NCI-H1694 (cell line): ENCODE data around the gene NSDHL.
A peak's percentile ranks its signal among the peaks of the same experiment; 100 is the strongest.
"Not testable (repeated sequence)": the region's sequence is repeated elsewhere in the genome, so short reads cannot be mapped to it uniquely, and the experiment has no call there.

Experiments
- DNase-seq: peaks from one replicate; lab custom pipeline; 2025; lab: John Stamatoyannopoulos, UW

NSDHL gene

DNA sequence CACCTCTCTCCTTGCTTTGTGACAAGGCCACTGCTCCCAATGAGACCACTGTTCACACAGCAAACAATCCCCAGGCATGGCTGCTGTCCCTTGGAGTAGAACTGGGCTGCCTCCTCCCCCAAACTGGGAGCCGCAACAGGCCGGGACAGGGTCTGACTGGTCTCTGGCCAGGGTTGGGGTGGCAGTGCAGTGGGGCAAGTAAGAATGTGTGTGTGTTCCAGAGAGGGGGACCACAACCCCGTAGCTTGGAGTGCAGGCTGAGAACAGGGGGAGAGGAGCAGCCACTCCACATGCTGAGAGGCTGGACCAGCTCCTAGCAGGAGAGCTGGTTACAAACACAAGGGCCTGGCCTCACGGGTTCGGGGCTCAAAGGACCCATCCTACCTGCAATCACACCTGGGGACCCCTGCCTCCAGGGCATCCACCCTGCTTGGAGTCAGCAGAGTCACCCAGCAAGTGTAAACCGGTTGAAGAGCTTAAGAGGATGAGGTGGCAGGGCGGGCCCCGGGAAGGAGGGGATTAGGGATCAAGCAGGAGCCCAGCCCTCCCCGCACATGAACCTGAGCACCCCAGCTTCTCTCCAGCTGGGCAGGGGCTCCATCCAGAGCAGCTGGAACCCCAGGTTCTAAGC, 63.2 kb downstream of the NSDHL start:
- DNase-seq = no peak

DNA sequence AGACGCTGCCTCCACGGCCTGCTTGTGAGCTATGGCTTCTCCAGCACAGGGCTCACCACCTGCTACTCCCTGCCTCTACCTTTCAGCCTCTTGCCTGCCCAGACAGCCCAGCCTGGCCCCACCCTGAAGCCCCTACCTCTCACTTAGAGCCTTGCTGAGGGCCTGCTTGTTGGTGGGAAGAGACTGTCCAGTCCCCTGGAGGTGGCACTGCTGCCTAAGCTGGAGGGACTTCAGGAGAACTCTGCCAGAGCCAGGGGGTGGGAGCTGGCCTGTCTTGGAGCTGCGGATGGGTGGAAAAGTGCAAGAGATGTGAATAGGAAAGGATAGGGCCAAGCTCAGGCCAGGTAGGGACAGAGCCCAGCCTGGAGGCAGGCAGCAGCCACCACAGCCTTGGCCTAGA, 64.3 kb downstream of the NSDHL start:
- no peak for DNase-seq

DNA sequence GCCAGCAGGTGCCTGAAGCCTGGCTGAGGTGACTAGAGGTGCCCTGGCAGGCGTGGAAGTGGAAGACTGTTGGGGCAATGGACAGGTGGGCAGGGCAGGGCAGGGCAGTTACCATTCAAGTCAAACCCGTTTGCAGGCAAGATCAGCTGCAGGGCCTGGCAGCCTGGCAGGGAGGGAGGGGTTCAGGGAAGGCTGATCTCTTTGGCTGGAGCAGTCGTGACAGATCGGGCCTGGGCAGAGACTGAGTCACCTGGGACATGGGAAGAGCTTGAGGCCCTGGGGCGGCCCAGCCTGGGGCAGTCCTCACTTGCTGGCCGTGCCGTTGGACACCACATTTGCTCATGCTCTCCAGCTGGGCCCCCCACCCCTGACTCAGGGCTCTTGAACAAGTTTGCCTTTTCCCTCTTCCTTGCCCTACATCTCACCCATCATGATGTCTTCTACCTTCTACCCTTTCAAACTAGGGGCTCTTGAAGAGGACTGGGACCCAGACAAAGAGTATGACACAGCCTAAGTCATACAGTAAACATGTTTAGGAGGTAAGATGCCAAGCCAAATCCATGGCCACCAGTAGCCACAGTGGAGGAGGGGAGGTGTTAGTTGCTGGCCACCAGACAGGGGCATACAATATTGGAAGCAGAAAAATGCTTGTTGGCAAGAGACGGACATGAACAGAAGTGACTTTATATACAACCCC, 65.0 kb downstream of the NSDHL start:
- DNase-seq = no peak

DNA sequence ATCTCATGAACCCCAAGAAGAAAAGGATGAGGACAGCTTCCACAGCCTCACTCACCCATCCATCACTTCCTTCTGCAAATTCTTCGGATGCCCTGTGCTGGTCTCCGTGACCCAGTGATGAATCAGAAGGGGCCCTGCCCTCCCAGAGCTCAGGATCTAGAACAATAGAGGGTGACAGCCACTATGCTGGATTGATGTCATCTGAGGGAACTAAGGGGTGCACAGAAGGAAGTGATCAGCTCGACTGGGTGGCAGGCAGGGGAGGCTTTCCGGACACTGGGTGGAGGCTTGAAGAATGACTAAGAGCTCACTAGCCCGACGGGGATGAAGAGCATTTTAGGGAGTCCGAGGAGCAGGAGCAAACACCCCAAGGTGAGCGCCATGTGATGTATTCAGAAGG, 65.6 kb downstream of the NSDHL start:
- DNase-seq = no peak

DNA sequence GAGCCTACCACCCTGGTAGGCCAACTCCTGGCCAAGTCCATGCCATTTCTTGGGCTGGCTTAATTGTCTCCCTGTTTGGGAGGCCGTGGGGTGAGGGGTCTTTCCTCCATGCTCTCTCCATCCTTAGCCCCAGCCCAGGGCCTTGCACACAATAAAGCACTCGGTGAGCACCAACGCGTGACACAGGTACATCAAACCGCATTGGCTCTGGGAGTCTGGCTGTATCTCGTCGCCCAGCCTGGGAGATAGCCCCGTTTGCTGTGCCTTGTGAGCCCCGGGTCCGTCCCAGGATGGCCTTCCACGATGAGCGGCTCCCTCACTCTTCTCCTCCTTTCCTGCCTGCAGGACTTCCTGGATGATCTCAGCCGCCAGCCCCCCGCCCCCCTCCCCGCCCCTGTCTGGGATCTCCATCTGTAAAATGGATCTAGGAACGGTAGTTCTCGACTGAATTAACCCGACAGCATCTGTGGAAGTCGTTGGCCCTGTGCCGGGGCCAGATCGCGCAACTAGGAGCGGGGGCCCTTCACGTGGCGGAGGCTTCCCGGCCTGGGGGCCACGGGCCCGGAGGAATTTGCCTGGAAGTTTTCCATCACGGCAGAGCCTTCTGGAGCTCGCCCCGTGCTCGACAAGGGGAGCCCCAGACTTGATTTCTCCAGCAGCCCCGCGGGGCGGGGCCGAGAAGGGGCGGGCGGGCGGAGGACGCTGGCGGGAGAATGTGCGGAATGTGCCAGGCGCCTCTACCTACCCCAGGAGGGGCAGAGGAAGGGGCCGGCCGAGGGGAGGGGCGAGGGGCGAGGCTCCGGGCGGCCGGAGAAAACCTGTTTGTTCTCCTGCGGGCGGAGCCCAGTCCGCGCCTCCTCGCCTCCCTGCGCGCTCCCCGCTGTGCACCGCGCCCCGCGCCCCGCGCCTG, 66.6 kb downstream of the NSDHL start, which contains the start of gene ZNF185:
ZNF185 (plus strand) TSS at position 846 of the 910 bp plus-strand sequence. CDS start 16,423 bp downstream, outside the sequence.
- DNase-seq = no peak

DNA sequence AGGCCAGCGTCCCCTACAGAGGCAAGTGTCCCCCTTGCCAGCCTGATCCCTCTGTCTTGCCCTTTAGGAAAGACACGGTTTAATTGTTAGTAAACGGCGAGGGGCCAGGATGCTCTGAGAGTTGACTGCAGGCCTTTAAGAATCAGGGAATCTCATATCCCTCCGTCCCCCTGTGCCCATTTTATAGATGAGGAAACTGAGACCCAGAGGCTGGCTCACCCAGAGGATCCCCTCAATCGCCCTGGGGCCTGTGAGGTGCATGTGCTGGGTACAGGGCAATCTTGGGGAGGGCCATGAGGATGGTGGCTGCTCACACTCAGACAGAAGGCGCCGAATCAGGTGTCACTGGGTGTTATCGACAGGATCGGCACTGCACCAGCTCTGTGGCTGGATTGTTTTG, 67.6 kb downstream of the NSDHL start:
- no peak for DNase-seq

DNA sequence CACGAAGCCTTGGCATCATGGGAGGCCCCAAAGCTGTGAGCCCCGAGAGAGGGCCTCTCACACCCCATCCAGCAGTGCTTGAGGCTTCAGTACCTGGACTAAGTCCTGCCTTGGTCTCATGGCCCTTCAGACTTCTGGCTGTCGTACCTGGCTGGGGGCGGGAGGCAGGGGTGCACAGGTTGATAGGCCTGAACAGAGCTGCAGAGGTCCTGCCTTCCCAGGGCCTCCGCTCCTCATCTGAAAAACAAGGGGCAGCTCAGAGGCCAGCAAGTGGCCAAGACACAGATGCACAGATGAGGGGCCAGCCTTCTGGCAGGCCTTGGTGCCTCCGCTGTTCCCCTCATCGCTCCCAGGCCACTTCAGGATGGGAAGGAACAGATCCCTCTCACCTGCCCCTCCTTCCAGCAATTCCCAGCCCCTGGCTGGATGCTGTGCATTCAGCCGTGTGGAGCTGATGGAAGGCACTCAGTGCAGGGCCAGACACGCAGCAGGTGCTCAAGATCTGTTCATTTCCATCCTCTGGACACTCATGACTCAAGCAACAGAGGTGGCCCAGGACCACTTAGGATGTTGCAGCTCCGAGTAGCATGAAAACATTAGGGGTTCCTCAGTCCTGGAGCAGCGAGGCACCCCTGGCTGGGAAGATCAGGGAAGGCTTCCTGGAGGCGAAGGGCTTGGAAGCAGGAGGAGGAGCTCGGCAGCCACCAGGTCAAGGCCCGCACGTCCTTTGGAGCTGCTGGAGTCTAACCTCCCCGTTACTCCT, 68.4 kb downstream of the NSDHL start:
- no peak for DNase-seq

DNA sequence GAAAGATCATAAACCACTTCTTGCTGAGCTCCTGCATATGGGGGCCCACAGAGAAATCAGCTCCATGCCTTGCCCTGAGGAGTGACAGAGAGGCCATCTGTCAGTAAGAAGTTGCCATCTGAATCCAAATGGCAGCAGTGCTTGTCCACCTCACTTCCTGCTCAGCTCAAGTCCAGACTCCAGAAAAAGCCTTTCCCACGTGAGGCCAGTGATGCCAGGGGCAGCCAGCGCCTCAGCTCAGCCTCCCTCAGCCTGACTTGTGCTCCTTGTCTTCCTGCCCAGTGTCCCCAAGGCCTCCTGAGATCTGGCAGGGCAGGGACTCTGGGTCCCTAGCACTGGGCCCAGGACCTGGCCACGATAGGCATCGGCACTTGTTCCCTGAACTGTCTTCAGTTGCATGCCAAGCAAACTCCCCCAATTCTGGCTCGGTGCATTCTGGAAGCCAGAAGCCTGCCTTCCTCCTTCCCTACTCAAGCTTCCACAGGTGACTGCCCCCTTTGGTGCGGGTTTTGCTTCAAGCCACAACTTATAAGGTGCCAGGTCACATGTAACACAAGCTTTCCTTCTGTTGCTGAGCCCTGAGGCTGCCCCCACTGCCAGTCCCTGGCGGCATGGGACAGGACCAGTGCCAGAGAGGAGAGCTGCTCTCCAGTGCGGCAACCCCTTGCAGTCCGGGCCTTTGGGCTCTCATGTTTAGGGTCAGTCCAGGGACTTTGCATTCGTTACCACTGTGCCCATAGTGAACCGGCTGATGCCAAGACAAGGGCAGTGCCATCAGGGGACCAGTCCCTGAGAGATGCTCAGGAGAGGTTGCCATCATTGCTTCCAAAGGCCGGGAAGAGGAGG, 69.2 kb downstream of the NSDHL start:
- no peak for DNase-seq

DNA sequence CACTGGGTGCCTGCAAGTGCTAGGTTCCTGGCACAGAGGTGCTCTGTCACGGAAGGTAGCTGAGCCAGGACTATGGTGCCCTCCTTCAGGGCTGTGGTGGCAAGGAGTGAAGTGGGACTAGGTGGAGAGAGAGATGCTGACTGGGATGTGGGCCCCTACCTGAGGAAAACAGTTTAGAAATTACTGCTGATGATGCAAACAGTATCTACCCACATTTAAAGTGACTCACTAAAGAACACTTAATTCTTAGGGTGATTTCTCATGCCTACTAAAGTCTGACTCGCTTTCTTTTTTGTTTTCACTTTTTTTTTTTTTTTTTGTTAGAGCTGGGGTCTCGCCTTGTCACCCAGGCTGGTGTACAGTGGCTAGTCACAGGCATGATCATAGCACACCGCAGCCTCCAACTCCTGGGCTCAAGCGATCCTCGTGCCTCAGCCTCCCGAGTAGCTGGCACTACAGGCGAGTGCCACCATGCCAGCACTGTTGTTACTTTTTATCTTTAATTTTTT, 70.1 kb downstream of the NSDHL start:
- no peak for DNase-seq

DNA sequence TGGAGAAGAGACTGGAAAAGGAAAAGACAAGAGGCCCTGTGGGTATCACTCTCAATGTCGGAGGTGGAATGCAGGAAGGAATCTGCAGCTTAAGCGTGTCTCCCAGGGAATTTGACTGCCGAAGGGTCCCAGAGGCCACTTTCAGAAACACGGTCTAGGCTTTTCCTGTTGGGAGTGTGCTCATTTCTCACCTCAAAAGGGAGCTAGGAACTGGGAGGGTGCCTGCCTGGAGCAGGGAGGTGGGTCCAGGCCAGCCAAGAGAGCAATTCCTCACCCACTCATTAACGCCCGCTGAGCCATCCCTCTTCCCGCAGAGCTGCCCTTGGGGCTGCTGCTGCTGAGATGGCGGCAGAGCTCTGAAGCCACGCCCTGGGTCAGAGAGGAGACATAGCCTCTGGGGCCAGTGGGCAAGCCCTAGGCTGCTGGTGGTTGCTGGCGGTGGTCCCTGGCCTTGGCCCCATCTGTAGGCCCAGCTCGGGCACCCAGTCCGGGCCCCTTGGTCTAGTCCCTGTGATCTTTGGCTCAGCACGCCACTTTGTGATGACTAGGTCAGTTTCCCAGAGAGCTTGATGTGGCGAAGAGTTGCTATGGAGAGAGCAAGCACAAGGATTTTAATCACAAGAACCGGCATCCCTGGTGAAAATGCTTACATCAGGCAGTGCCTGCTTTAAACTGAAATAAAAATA, 71.1 kb downstream of the NSDHL start:
- DNase-seq = no peak

DNA sequence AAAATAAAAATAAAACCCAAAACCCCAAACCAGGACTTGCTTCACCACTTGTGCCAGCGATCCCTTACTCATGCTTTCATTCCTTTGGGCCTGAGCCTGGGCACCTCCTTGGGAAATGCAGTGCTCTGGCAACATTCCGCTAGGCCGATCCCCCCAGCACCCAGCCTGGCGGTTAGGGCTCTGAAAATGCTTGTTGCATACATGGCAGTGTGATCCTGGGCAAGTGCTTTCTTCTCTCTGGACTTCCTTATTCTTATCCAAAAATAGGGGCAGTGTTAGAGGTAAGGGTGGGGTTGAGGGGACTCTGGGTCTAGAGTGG, 71.6 kb downstream of the NSDHL start:
- DNase-seq = no peak

DNA sequence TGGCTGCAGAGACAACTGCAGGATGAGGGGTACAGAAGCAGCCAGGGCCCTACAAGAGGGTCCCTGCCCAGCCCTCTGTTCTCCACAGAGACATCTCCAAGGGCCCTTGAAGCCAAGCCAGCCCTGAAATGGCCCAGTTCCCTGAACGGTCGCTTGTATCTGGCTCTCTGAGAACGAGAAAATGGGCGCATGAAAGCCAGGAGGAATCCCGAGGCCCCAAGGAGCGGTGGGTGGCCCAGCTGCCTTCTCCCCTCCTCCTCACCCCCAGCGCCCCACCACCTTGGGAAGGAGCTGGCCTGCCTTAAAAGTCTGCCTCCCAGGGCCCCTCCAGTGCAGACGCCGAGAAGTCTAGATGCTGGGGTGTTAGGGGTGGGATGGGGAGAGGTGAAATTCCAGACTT, 72.7 kb downstream of the NSDHL start:
- DNase-seq = no peak

DNA sequence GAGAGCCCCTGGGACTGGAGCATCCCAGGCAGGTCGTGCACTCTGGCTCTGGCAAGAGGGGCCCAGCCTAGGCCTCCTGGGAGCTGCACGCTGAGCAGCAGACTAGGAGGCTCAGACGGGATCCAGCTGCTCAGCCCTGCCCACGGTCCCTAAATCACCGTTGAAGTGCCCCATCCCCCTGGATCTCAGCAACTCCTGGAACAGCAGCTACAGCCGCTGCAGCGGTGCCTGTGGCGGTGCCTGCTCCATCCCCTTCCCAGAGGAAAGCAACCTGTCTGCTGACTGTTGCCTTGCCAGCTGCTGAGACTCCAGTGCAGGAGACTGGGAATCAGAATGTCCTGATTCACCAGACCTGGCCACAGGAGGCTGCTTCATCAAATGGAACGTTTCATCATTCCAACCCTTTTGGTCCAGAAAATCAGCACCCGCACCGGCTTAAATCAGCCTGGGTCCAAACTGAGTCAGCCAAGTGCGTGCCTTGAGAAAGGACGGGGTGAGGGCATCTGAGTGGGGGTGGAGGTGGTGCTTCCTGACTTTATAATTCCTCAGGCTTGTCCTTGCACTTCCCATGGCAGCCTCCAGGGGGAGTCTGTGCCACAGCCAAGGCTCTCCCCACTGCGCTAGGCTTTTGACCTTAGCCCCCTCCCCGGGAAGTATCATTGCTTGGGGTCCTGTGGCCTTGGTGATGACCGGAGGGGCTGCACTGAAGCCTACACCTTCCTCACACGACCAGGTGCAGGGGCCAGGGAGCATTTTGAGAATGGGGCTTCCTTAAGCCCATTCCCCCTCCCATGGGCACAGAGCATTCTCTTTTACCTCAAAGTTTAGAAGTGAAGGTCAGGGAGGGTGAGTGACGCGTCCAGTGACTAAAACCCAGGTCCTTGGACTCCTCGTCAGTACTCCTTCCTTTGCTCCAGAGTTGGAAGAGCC, 73.6 kb downstream of the NSDHL start:
- DNase-seq = peak; percentile 35

DNA sequence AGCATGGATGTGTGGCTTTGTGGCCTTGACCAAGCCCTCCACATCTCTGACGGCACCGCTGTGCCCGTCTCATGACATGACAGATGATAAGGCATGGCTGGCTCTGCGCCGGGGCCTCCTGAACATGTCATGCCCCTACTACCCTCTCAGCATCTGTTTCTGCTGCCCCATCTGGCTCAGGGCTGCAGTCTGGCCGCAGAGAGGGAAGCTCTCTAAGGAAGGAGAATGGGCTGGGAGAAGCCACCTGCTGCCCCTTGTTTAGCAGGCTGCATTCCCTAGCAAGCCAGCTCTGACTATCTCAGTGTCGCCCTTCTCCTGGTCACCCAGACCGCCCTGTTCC, 74.2 kb downstream of the NSDHL start:
- peak; percentile 68 for DNase-seq

DNA sequence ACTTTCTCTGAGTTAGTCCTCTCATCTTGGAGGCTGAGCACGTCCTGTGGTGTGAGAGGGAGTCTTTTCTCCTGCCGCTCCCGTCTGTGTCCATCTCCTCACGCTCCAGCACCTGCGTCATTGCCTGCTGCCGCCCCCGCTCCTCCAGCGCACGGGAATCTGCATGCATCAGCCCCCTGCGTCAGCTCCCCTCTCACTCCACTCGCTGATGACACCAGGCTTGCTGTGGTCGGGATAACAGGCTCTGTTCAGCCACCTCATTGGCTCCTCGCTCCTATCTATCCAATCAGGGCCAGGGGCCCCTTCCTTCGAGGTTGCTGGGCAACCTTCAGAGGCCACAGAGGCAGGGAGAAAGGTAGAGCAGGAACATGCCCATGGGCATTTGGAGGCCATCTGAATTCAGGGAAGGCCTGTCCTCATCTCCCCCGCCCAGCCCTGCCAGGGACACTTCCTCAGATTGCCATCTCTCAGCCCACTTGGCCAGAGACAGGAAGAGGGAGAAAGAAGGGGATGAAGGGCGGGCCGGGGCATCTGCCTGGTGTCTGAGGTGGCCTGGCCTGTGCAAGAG, 76.3 kb downstream of the NSDHL start:
- no peak for DNase-seq

DNA sequence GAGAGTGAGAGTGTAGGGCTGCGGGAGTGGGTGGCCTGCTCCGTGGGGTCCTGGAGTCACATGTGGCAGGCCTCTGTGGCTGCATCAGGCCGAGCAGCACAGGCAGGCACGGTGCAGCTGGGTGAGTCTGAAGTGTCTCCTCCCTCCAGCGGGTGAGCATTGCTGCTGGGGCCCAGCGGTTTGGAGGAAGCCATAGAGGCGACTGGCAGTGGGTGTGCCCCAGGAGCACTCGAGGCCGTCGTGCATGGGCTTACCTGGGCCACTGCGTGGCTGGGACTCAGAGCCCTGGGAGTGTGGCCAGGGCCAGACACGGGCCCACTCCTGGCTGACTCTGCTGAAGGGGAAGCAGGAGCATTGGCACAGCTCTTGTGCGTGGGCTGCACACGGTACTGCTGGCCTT, 77.6 kb downstream of the NSDHL start:
- DNase-seq = no peak

DNA sequence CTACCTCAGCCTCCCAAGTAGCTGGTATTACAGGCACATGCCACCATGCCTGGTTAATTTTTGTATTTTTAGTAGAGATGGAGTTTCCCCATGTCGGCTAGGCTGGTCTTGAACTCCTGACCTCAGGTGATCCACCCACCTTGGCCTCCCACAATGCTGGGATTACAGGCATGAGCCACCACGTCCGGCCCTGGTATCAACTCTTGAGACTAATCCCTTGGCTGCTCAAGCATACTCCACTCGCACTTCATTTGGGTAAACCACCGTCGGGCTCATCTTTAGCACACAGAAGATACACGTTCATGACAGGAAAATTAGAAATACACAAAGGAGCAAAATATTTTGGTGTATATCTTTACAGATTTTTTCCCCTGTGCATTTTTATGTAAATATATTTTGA, 79.2 kb downstream of the NSDHL start:
- DNase-seq = not testable (repeated sequence)

DNA sequence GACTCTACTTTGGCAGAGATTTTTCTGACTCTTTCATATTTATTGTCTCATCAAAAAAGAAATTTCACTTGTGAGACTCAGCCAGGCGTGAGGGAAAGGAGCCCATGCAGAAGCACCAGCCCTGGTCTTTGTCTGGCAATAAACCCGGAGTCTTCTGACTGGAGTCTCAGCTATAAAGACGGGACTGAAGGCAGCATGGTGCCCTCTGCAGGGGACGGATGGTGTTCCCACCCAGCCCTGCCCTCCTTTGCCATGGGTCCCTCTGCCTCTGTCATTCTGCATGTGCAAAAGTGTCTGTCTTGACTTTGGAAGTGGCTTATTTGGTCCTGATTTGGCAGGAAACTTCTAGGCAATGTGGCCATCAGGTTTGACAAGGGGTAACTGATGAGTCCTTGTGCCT, 81.2 kb downstream of the NSDHL start:
- no peak for DNase-seq

DNA sequence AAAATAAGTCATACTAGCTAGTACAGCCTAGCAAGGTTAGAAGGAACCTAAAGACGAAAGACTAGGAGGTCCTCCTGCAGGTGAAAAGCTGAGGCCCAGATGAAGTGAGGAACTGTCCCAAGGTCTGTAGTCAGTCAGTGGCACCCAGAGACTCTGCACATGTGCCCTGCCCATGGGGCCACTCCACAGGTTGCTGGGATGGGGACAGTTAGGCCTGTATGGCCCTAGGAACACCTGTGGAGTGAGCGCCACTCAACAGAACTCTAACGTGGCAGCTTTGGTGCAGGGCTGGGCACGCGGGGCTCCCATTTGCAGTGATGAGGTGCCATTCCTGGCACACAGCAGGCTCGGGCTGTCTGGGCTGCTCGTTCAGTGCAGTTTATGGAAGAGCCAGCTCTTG, 81.8 kb downstream of the NSDHL start:
- no peak for DNase-seq
